ENCODE measurements around the gene TRPV5. TPM values are rescaled to one million over a fixed set of nuclear protein-coding genes. Genes with fewer than 3 reads are reported as not detected.

TRPV5 gene
- total RNA-seq, 4 donors from 2014 or later: 0.31 TPM; not detected in 3

DNA sequence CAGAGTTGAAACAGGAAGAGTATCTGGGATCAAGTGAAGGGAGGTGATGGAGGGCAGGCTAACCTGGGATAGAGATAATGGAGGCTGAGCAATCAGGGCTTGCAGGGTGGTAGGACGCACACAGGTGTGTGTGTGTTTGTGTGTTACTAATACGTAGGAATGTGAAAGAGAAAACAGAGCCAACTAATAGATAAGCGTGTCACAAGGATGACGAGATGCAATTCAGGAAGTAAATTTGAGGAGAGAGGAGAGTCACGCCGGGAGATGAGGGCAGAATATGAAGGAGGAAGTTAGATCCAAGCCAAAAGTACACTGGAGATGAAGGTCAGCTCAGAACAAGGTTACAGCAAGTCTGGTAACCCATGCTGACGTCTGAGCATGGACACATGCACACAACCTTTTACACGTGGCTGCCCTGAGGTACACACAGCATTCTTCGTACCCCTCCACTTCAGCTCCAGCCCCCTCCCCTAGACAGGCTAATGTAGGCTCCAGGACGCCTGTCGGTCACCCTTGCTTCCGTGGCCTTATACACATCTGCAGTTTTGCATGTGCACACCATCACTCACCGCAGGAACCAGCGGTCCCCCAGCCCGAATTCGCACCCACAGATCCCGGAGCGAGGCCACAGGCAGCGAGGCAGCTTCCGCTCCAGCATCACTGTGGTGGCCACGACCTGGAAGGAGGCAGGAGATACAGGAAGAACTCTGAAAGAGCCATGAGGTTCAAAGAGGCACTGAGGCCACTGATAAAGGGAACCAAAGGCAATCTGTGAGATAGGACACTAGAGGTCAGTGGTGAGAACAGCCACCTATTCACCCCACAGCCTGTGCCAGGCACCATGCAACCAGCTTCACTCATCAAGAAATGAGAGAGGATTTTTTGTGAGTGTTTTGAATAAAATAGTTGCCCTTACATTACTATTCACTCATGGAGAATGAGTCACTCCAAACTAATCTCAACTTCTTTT is 24.3 kb downstream of the TRPV5 start:
- no peak overlapping the region for H3K4me3 ChIP-seq
- H3K4me1 ChIP-seq: no peaks in the 10 kb centered on the region
- no peaks in the 10 kb centered on the region for H3K36me3 ChIP-seq
- H3K9me3 ChIP-seq: peaks cover 0 to 5% (median 0%) of the 10 kb centered on the region in 3 donors
- 67 to 71% methylated on average over 8 of the region's 21 CpGs for WGBS, 2 donors (ENCODE audit: low coverage in 1 of 2)
- ATAC-seq: peak; percentile 48
- H3K27ac ChIP-seq: no peak overlapping the region
- TF ChIP-seq EP300 (IDR thresholded peaks at IDR 0.05) (no peak), POLR2A (IDR thresholded peaks at IDR 0.05) (no peak), POLR2AphosphoS5 (IDR thresholded peaks at IDR 0.05) (no peak)
- TF ChIP-seq, protein P1, sequence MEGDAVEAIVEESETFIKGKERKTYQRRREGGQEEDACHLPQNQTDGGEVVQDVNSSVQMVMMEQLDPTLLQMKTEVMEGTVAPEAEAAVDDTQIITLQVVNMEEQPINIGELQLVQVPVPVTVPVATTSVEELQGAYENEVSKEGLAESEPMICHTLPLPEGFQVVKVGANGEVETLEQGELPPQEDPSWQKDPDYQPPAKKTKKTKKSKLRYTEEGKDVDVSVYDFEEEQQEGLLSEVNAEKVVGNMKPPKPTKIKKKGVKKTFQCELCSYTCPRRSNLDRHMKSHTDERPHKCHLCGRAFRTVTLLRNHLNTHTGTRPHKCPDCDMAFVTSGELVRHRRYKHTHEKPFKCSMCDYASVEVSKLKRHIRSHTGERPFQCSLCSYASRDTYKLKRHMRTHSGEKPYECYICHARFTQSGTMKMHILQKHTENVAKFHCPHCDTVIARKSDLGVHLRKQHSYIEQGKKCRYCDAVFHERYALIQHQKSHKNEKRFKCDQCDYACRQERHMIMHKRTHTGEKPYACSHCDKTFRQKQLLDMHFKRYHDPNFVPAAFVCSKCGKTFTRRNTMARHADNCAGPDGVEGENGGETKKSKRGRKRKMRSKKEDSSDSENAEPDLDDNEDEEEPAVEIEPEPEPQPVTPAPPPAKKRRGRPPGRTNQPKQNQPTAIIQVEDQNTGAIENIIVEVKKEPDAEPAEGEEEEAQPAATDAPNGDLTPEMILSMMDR (IDR thresholded peaks at IDR 0.05): no peak
- H3K27me3 ChIP-seq: peaks cover 4% of the 10 kb centered on the region

GRCh38 chr7:142908290-142908689 is 25.3 kb downstream of the TRPV5 start:
- Histone ChIP-seq H3K27ac (no peak overlapping the region), H3K4me3 (no peak overlapping the region), H3K9me3 (peaks cover 0 to 5% (median 0%) of the 10 kb centered on the region in 3 donors), H3K27me3 (peaks cover 4% of the 10 kb centered on the region), H3K36me3 (no peaks in the 10 kb centered on the region), H3K4me1 (no peaks in the 10 kb centered on the region)
- TF ChIP-seq EP300 (IDR thresholded peaks at IDR 0.05) (no peak), POLR2AphosphoS5 (IDR thresholded peaks at IDR 0.05) (no peak), POLR2A (IDR thresholded peaks at IDR 0.05) (no peak)
- TF ChIP-seq, protein P1 (IDR thresholded peaks at IDR 0.05): no peak
- ATAC-seq: no peak
- WGBS, 2 donors (ENCODE audit: low coverage in 1 of 2): 73 to 83% methylated on average over 2 to 5 of the region's 11 CpGs

DNA sequence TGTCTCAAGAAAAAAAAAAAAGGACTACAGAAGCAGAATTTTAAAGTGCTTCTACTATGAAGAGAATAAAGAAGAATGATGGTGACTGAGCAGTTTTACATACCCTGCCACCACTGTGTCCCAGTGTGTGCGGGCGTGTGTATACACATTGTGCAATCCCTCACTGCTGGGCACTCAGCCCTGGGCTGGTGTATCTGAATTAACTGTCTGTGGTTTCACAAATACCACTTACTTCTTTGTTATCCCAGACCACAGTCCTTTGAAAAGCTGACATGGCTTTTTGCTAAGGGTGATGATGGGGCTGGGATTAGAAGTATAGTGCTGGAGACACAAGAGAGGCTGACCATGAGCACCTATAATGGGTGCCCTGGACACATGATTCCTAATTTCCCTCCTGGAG is 26.9 kb downstream of the TRPV5 start:
- ATAC-seq: no peak
- no peaks in the 10 kb centered on the region for H3K4me1 ChIP-seq
- H3K27ac ChIP-seq: no peak overlapping the region
- peaks cover 4% of the 10 kb centered on the region for H3K27me3 ChIP-seq
- peaks cover 0 to 5% (median 0%) of the 10 kb centered on the region in 3 donors for H3K9me3 ChIP-seq
- WGBS, 2 donors (ENCODE audit: low coverage in 1 of 2): 50 to 88% methylated on average over 2 of the region's 2 CpGs
- TF ChIP-seq POLR2AphosphoS5 (IDR thresholded peaks at IDR 0.05) (no peak), EP300 (IDR thresholded peaks at IDR 0.05) (no peak), POLR2A (IDR thresholded peaks at IDR 0.05) (no peak)
- TF ChIP-seq, protein P1 (IDR thresholded peaks at IDR 0.05): no peak
- H3K36me3 ChIP-seq: no peaks in the 10 kb centered on the region
- H3K4me3 ChIP-seq: no peak overlapping the region

GRCh38 chr7:142905759-142906158 is 27.8 kb downstream of the TRPV5 start:
- ATAC-seq: no peak
- H3K4me1 ChIP-seq: no peaks in the 10 kb centered on the region
- H3K36me3 ChIP-seq: no peaks in the 10 kb centered on the region
- no peak overlapping the region for H3K27ac ChIP-seq
- H3K9me3 ChIP-seq: peaks cover 0 to 5% (median 0%) of the 10 kb centered on the region in 3 donors
- peaks cover 4% of the 10 kb centered on the region for H3K27me3 ChIP-seq
- 79 to 86% methylated on average over 2 of the region's 2 CpGs for WGBS, 2 donors (ENCODE audit: low coverage in 1 of 2)
- H3K4me3 ChIP-seq: no peak overlapping the region
- no peak for TF ChIP-seq POLR2A (IDR thresholded peaks at IDR 0.05)

DNA sequence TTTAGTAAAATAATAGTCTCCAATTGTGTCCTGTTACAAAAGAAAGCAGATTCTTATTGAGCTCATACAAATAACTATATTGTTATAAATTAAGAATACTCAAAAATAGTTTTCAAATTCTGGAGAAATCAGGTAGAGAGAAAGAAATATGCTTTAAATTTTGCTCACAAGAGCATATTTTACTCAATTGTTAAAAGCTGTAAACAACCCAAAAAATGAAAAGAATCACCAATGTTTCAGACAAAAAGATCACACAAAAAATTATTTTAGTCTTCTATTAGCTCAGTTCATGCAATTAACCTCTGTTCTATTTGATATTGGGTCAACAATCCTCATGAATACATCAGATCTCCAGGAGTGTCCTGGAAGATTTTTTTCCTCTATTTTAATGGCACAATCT is 29.4 kb downstream of the TRPV5 start:
- TF ChIP-seq POLR2AphosphoS5 (IDR thresholded peaks at IDR 0.05) (no peak), POLR2A (IDR thresholded peaks at IDR 0.05) (no peak), EP300 (IDR thresholded peaks at IDR 0.05) (no peak)
- TF ChIP-seq, protein P1 (IDR thresholded peaks at IDR 0.05): no peak
- Histone ChIP-seq H3K9me3 (peaks cover 0 to 5% (median 0%) of the 10 kb centered on the region in 3 donors), H3K27me3 (peaks cover 4% of the 10 kb centered on the region)

More for the DNA sequence above, 29.4 kb downstream of the TRPV5 start:
- Histone ChIP-seq H3K27ac (no peak overlapping the region), H3K4me1 (no peaks in the 10 kb centered on the region), H3K4me3 (no peak overlapping the region), H3K36me3 (no peaks in the 10 kb centered on the region)
- ATAC-seq: no peak
